ENCODE results near the gene ETV6.

ETV6 gene

DNA sequence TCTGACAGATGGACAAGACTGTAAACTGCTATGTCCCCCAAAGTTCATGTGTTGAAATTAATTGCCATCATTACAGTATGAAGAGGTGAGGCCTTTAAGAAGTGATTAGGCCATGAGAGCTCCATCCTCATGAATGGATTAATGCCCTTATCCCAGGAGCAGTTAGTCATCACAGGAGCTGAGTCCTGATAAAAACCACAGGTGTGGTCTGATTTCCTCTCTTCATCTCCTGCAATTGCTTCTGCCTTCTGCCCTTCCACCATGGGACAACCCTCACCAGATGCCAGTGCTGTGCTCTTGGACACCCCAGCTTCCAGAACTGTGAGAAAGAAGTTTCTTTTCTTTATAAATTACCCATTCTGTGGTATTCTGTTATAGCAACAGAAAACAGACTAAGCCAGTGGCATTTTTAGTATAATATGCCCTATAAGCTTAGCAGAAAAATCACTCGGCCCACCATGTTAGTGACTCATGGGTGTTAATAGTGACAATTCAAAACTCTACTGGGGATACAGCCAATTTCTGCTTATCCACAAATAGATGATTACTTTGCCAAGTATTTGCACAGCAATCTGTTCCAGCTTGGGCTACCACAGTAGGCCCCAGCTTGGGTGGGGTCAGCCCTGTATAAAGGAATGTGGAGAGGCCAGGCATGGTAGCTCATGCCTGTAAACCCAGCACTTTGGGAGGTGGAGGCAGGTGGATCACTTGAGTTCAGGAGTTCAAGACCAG, 292.3 kb downstream of the ETV6 start:
- Histone ChIP-seq H3K27ac (no peak overlapping the region), H3K4me1 (ENCODE audit: control insufficient read depth in 1 of 2, insufficient read depth in 1 of 2, low read depth in 1 of 2, low read length in 1 of 2) (no peaks in the 10 kb centered on the region)

DNA sequence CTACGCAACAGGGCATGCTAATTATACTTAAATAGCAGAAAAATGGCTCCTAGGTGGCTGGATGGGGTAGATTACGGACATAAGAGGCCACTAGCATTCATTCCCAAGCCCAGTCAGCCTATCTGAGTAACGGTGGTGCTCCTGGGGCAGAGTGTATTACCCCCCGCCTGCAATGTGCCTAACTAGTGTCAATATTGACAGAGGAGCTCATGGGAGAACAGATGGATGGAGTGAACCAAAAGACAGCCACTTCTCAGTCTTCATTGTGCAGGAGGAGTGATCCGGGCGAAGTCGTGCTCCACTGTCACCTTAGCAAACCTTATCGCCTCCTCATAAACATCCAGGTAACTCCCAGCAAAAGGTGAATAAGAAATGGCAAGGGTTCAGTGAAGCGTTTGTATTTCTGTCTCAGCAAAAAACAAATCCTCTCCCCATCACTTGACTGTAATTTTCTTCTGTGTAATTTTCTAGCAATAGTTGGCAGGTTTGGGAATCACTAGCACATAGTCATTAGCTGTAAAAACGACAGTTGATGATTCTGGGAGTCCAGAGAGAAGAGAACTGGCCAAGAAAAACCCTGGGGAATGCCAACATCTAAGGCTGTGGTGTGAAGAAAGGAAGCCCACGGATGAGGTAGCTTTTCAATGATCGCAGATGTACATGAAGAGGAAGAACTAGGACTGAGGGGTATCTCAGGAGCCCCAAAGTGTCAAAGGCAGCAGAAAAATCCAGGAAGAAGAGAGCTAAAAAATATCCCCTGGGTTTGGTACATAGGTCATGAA, 294.6 kb downstream of the ETV6 start:
- H3K36me3 ChIP-seq: no peaks in the 10 kb centered on the region
- H3K4me3 ChIP-seq (ENCODE audit: low read depth in 1 of 2, low read length in 1 of 2): no peak overlapping the region
- H3K27me3 ChIP-seq: no peaks in the 10 kb centered on the region
- TF ChIP-seq CTCF (IDR thresholded peaks at IDR 0.05): no peak
- no peaks in the 10 kb centered on the region for H3K4me1 ChIP-seq (ENCODE audit: control insufficient read depth in 1 of 2, insufficient read depth in 1 of 2, low read depth in 1 of 2, low read length in 1 of 2)
- H3K9me3 ChIP-seq: no peaks in the 10 kb centered on the region
- H3K27ac ChIP-seq: no peak overlapping the region

More for the DNA sequence above, 292.3 kb downstream of the ETV6 start:
- Histone ChIP-seq H3K9me3 (no peaks in the 10 kb centered on the region), H3K36me3 (no peaks in the 10 kb centered on the region), H3K27me3 (no peaks in the 10 kb centered on the region), H3K4me3 (ENCODE audit: low read depth in 1 of 2, low read length in 1 of 2) (no peak overlapping the region)
- no peak for TF ChIP-seq CTCF (IDR thresholded peaks at IDR 0.05)
